Urothelium cell line (cell line): ENCODE results near the gene UBD.
A peak's percentile ranks its signal among the peaks of the same experiment; 100 is the strongest.

Source experiments
- DNase-seq: peaks from one replicate; pipeline ENCODE4 v3.0.0; 2011; ENCODE audit warnings: low spot score, mixed read lengths
- FAIRE-seq: peaks from 2 replicates; lab custom pipeline; 2011; peaks lifted over from hg19 to GRCh38; lab: Jason Lieb, UNC

UBD gene

DNA sequence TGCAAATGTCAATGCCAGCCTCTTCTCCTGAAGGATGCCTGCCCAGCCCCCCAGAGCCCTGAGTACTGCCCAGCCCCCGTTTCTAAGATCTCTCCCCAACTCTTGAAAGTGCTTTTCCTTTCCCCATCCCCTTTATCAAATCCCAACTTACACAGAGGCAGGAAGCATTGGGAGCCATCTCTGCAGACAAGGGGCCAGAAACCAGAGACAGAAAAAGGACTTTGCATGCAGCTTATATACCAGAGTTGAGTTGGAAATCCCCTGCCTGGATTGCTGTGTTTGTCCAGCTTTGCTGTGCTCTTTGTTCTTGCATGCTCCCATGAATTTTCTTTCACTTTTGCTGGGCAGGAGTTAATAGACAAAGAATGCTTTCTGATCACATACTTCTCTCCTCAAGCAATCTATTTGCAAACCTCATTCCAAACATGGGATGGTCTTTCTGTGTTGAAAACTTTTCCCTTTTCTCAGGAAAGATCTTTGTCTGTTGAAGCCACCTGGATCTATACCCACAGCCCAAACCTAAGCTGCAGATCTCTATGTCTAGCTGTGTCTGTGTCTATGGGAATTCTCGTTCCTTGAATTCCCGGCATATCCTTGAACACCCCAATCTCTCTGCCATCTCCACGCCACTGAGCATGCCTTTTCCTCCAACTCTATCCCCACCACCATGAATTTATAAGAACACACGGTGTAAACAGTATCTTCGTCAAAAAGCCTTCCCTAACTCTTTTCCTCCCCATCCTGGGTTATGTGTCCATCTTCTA is at the start of gene UBD:
UBD (minus strand) TSS at position 209 of the 764 bp plus-strand sequence; CDS start at position 178, 31 bp downstream.
- no peak for FAIRE-seq

GRCh38 chr6:29608131-29608530 is 48.6 kb upstream of the UBD start:
- DNase-seq: no peak
- no peak for FAIRE-seq

More for the DNA sequence above, at the start of gene UBD:
- no peak for DNase-seq

DNA sequence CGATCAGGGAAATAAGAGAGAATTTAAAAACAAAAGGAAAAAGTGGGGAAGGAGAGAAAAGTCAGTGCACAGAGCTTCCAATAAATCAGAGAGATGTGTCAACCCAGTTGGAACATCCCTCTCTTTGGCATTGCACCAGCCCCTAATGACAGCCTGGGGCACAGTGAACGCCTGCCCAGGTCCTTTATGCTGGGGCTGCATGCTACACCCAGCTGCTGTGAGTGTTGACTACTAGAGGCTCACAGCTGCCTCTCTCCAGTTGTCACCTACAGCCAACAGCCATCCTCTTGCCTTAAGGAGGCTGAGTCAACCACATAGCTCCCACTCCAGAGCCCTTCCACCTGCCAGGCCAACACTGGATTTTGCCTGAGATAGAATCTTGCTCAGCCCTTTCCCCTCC is 44.4 kb upstream of the UBD start:
- DNase-seq: no peak
- no peak for FAIRE-seq

GRCh38 chr6:29603456-29603855 is 43.9 kb upstream of the UBD start:
- FAIRE-seq: no peak
- DNase-seq: no peak

DNA sequence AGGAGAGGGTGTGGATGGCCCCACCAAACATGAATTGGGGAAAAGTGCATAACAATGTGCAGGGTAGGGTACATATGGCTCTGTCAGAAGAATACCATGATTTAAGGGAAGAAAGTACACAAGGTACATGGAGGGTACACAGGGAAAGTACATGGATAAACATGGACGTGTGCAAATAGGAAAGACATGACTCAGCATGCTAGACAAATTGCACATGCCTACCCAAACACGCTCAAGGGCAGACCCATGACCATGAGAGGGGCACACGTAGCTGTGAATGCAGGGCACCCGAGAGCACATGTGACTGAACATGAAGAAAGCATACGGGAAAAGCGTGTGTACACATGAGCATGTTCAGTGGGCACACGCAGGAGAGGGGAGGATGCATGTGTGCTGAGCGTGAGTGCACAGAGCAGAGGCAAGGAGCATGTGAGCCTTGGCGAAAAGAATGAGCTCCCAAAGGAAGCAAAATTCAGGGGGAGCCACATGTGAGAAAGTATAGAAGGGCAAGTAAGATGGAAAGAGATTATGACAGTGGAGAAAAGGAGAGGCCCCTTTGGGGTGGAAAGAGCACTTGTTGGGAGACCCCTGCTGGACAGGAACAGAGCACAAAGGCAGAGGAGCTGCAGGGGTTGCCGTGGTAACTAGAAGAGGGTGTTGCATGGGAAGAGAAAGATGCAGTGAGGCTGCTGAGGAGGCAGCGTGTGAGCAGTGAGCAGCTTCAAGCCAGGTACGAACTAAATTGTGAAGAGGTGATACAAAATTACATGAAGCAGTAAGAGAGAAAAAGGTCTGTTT is 43.2 kb upstream of the UBD start:
- DNase-seq: peak; percentile 47

DNA sequence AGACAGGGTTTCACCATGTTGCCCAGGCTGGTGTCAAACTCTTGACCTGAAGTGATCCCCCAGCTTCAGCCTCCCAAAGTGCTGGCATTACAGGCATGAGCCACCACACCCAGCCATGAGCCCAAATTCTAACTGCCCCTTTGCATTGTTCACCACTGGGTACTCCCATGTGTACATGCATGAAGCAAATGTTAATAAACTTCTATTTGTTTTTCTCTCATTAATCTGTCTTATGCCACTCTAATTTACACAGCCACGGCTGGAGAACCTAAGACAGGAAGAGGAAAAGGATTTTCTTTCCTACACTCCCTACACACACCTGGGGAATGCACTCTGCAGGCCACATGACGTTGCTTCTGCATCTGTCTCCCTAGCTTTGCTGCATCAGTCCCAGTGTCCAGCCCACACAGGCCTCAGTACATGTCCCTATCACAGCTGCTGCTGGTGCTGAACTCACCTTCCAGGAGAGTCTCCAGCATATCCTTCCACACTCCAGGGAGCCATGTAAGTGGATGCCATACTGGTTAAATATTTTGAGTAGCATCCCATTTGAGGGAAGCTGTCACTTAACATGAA is 38.7 kb upstream of the UBD start:
- DNase-seq (no peak), FAIRE-seq (no peak)

More for the DNA sequence above, 43.2 kb upstream of the UBD start:
- no peak for FAIRE-seq

GRCh38 chr6:29597184-29597583 is 37.7 kb upstream of the UBD start:
- FAIRE-seq: no peak
- no peak for DNase-seq

GRCh38 chr6:29596381-29596900 is 36.9 kb upstream of the UBD start:
- DNase-seq: no peak
- FAIRE-seq: no peak

DNA sequence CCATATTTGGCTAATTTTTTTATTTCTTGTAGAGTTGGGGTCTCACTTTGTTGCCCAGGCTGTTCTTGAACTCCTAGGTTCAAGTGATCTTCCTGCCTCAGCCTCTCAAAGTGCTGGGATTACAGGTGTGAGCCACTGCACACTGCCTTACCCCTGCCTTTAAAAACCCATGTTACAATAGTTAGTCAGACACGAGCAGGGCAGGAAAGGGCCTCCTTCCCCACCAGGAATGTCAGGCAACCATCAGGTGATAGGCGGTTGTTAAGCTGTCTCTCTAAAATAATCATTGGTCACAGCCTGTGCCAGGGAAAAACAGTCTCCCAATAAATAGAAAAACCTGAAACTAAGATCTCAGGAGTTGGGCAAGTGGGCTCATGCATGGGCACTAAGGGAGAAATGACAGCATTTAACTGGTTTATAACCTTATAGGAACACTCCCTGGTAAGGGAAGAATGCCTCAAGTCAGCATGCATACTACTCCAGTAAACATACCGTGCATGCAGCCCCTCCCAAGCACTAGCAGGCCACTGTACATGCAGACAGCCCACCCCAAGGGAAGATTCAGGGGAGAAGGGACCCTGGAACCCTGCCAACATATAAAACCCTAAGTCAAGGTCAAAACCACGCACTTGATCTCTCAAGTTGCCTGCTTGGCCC is 33.8 kb upstream of the UBD start:
- no peak for FAIRE-seq
- DNase-seq: no peak

DNA sequence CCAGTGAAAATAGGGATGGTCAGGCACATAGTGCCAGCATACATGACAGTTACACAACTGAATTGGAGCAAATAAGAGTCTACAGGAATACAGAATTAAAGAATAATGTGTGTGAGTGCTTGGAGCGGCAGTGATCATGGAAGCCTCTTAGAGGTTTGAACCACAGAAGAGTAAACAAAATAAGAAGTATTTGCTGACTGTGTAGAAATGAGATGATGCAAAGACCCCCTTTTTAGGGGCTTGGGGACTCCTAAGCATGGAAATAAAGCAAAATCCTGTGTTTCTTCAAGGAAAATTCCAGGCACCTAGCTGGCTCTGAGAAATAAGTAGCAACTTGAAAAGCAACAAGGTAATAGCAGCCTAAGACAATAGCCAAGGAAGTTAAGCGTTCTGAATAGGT is 32.1 kb upstream of the UBD start:
- FAIRE-seq (no peak), DNase-seq (no peak)

GRCh38 chr6:29590218-29590808 is 30.8 kb upstream of the UBD start:
- DNase-seq: no peak
- no peak for FAIRE-seq

DNA sequence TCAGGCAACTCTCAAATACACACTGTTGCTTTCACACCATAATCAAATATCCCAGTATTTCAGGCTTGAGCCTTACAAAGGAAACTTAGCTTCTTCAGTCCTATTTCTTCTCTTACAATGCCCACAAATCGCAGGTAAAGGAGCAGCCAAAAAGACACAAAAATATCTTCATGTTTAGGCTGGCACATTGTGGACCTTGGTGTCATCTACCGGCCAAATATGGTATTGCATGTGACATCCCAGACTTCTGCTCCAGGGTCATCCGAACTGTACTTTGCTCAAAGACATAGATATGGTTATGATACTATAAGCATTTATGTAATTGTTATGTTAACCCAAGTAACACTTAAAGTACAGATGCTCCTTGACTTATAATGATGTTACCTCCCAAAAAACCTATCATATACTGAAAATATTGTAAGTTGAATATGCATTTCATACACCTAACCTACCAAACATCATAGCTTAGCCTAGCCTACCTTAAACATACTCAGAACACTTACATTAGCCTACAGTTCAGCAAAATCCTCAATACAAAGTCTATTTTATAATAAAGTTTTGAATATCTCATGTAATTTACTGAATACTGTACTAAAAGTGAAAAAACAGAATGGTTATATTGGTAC is 30.0 kb upstream of the UBD start:
- peak; percentile 59 for FAIRE-seq

DNA sequence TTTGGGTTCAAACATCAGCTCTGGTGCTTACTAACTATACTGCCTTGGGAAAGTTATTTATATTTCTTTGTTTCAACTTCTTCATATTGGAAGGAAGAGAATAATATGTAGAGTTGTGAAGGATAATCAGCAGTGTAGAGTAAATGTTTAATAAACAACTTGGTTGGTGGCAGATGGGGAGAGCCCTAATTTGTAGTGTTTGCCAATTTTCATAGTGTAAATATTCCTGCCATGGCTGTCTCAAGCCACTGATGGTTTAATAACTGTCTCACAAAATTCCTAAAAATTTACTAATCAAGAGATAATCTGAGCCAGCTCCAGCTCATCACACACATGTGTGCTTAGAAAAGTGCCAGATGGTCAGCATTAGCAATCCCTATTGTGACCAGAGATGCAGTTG is 25.3 kb upstream of the UBD start, which contains the start of gene OR2H2:
OR2H2 (plus strand) TSS at position 301 of the 400 bp plus-strand sequence. CDS start 2,824 bp downstream, outside the sequence.
- FAIRE-seq (no peak), DNase-seq (no peak)

More for the DNA sequence above, 30.0 kb upstream of the UBD start:
- peak; percentile 57 for DNase-seq

DNA sequence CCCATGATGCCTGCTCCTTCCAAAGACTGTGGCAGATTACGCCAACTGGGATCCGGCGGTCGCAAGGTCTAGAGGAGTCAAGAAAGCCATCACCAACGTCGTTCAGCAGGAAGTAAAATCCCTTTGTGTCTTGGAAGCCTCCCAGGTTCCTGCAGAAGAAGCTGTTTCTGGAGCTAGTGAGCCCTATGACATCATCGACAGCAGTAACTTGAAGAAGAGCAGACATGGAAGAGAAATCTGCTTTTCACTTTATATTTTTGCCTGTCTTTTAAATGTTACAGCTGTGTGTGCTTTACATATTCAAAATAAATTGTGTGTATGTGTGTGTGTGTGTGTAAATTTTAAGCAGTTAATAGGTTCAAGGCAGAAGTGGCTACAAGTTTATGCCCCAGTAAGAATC is 18.0 kb upstream of the UBD start:
- FAIRE-seq: no peak
- no peak for DNase-seq

- no peak for FAIRE-seq
- no peak for DNase-seq
These were observed 16.5 kb upstream of the UBD start for GRCh38 chr6:29576056-29576455.

DNA sequence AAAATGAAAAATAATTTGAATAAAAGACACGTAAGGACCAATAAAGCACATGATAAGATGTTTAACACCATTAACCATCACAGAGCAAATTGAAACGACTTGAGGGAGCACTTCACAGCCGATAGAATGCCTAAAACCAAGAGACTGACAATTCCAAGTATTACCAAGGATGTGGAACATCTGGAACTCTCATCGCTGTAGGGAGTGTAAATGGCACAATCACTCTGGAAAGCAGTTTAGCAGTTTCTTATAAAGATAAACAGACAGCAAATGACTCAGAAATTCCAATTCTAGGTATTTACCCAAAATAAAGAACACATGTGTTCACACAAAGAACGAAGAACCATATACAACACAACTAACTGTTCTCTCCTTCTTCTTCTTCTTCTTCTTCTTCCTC is 8.5 kb upstream of the UBD start:
- no peak for DNase-seq
- no peak for FAIRE-seq

GRCh38 chr6:29567541-29567940 is 8.0 kb upstream of the UBD start:
- DNase-seq (no peak), FAIRE-seq (no peak)

- DNase-seq (no peak), FAIRE-seq (no peak)
These were observed 7.3 kb upstream of the UBD start for GRCh38 chr6:29566856-29567255.

GRCh38 chr6:29564875-29565274 is 5.3 kb upstream of the UBD start:
- DNase-seq: no peak
- no peak for FAIRE-seq

- no peak for FAIRE-seq
- no peak for DNase-seq
These were observed 4.0 kb upstream of the UBD start for GRCh38 chr6:29563435-29563965.
